Measurements from ENCODE around the gene KIF23.
"Not testable (repeated sequence)": the region's sequence is repeated elsewhere in the genome, so short reads cannot be mapped to it uniquely, and the experiment has no call there.

The KIF23 gene

GRCh38 chr15:69413822-69414700 lies at the start of gene KIF23:
KIF23 (plus strand) TSS chr15:69414349; CDS start chr15:69414466, 117 bp downstream.
- peak; percentile 96 for DNase-seq

DNA sequence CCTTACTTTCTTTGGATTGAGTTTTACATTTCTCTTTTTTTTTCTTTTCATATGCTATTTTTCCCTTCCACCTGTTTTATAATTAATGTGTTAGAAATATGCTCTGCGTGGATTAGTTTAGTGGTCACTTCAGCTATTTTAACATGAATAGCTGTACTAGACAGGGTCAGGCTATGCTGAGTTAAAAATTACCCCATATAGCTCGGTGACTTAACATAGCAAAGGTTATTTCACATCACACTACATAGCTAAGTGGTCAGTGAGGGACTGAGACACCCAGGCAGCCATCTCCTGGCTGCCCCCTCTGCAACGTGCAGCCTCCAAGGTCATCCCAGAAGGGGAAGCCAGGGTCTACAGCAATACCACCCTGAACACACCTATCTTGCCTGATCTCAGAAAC lies 46.9 kb upstream of the KIF23 start:
- no peak for DNase-seq

GRCh38 chr15:69369631-69370030 lies 44.5 kb upstream of the KIF23 start:
- no peak for DNase-seq

DNA sequence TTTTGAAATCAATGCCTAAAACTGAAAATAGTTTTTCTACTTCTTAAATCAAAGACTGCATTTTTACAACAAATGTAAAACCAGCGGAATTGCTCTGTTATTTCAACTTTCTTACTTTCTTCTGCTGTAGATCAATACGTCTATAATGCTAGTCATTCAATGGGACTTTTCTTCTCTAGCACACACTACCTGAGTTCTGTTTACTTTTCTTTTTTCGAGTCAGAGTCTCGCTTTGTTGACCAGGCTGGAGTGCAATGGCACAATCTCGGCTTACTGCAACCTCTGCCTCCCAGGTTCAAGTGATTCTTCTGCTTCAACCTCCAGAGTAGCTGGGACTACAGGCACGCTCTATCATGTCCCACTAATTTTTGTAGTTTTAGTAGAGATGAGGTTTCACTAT lies 40.7 kb upstream of the KIF23 start:
- no peak for DNase-seq

- no peak for DNase-seq
Measured at GRCh38 chr15:69375151-69375790, 38.9 kb upstream of the KIF23 start.

DNA sequence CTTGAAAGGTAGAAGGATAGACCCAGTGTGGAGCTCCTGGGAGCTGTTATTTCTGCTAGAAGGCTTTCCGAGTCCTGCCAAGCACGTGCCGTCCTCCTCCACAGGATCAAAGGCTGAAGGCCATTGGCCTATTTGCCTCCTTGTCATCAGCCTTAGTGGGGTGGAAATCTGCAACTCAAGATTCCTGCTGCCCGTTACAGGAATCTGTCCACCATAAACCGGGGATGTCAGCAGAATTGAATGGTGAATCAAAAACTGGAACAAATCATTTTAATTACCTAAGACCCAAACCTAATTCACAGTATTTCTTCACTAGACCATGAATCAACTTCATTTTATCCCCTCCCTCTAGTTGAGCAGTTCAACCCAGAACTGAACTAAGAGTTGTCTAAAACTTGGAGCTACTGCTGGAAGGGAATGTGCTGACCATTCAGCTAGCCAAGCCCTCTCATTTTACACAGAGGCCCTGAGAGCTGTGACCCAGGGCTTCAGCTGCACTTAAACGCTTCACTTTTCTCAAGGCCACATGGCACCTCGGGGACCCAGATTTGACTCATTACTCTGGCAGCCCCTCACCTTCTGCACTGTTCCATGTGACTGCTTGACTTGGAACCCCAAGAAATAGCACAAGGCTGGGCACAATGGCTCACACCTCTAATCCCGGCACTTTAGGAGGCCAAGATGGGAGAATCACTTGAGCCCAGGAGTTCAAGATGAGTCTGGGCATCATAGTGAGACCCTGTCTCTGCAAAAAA lies 36.8 kb upstream of the KIF23 start:
- DNase-seq = no peak

- DNase-seq = no peak
Measured at GRCh38 chr15:69380100-69380725, 33.9 kb upstream of the KIF23 start.

GRCh38 chr15:69380726-69381105 lies 33.4 kb upstream of the KIF23 start:
- no peak for DNase-seq

DNA sequence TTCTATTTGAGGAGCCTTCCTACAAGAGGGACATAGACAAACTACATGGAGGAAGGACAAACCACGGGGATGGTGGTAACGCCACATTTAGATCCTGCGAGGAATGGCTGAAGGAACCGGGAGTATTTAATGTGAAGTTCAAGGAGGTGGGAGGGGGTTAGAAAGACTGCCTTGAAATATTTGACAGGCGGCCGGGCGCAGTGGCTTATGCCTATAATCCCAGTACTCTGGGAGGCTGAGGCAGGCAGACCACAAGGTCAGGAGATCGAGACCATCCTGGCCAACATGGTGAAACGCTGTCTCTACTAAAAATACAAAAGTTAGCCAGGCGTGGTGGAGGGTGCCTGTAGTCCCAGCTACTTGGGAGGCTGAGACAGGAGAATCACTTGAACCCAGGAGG lies 32.0 kb upstream of the KIF23 start:
- DNase-seq = not testable (repeated sequence)

GRCh38 chr15:69384066-69384465 lies 30.1 kb upstream of the KIF23 start:
- not testable (repeated sequence) for DNase-seq

DNA sequence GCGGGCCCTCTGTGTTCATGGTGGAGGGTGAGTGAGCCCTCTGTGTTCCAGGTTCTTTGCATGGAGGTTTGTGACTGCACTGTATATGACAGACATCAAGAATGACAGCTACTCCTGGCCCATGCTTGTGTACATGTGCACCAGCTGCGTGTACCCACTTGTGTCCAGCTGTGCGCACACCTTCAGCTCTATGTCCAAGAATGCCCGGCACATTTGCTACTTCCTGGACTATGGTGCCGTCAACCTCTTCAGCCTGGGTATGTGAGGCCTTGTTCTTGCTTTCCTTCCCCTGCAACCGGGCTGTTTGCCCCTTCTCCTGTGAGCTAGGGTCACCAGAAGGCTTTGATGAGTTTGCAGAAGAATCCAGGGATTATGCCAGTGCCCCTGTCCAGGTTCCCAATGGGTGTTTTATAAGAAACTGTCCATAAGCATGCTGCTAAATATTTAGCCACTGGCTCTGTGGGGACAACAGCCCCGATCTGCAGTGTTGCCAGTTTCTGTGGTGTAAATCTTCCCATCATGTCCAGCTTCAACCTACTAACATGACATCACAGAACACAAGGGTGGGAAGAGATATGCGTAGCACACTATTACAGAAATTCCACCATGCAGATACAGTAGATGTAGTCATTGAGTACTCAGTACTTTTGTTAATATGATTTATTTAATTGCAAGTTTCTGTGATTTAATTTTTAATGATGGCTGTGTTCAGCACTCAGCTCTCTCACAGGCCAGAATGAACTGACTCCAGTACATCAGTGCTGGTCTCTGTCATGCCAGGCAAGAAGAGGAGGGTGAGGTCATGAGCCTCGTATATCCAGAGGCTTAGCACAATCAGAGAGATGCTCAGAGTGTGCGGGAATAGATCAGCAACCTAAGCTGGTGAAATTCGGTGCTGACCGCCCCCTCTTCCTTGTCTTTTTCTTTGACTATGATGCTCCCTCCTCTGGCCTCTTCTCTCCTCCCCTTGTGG lies 29.2 kb upstream of the KIF23 start:
- no peak for DNase-seq

DNA sequence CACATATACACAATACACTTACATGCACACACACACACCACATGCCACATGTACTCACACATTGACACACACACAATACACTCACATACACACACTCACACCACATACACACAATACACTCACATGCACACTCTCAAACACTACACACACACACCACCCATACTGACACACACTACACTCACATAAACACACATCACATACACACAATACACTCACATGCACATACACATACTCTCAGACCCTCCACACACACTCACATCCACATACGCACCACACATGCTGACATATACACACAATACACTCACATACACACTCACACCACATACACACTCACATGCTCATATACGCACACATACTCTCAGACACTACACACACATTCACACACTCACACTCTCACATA lies 28.3 kb upstream of the KIF23 start:
- DNase-seq = no peak

GRCh38 chr15:69386284-69386683 lies 27.9 kb upstream of the KIF23 start:
- DNase-seq = no peak

DNA sequence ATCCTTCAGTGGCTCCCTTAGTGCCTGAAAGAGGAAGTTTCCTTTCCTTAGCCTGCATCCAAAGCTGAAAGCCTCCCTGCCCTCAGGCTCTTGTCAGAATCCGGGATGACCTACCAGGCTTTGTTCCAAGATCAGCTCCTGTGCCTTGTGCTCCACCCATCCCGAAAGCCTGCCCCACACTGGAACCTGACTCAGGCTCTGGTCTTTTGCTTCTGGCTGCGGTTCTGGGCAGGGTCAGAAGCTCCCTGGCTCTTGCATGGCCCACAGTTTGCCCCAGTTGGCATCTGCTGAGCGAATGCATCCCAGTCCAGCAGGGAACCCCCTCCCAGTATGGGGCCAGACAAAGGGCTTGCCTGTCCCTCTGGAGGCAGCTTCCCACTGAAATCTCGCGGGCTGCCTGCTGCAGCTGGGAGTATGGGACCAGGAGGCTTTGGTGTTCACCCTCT lies 25.9 kb upstream of the KIF23 start:
- no peak for DNase-seq

GRCh38 chr15:69389426-69389825 lies 24.7 kb upstream of the KIF23 start:
- no peak for DNase-seq

GRCh38 chr15:69390575-69390974 lies 23.6 kb upstream of the KIF23 start:
- DNase-seq = no peak

GRCh38 chr15:69391046-69391757 lies 22.9 kb upstream of the KIF23 start:
- DNase-seq = no peak

DNA sequence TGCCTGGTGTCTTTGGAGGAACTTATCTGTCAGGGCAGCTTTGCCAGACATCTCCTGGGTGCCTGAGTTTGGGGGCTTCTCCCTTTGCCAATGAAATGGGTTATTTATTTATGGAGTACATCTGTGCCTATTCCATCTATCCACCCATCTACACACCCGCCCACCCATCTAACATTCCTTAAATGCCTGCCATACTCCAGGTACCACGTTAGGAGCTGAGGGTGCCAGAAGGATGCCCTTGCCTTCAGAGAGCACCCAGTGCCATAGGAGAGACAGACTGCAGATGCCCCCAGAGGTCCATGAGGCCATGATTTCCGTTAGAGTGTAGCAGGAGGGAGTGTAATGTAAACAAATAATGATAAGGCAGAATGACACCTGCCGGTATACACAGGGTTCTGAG lies 21.8 kb upstream of the KIF23 start:
- DNase-seq = no peak

DNA sequence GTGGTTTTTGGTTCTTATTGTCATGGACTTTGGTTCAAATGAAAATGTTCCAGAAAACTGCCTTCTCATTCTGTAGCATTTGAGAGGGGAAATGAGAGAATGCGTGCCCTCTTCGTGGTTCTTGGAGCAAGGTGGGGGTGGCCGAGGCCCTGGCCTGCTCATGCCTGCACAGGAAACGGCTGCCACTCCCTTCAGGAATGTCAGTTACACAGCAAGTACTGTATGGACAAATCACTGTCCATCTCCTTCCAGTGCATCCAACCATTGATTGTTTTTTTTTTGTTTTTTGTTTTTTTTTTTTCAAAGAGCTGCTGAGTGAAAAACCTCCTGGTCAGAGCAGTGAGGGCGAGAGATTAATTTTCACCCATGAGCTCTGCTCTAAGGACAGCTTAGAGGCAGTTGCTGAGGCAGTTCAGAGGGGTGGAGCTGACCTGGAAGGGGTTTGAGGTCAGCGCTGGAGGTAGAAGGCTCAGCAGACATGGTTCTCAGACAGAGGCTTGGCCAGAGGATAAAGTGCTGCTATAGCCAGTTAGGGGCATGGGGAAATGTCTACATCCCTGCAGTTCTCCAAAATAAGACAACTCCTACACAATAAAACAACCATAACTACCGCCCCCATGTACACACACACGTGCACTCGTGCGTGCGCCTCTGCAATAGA lies 20.2 kb upstream of the KIF23 start:
- no peak for DNase-seq

- DNase-seq = peak; percentile 82
Measured at GRCh38 chr15:69394556-69395282, 19.4 kb upstream of the KIF23 start.

Data from activated CD4-positive, alpha-beta T cell treated with anti-CD3 and anti-CD28 coated beads, Interleukin-2, amount 50 U/mL, for 16 hours (primary cell).